ENCODE measurements around the gene ATP5MG. TPM values are rescaled to one million over a fixed set of nuclear protein-coding genes. Genes with fewer than 3 reads are reported as not detected.
"Not testable (repeated sequence)": the region's sequence is repeated elsewhere in the genome, so short reads cannot be mapped to it uniquely, and the experiment has no call there.

Gene ATP5MG
- total RNA-seq, result 43.4 and 56.4 TPM in 2 replicates

- DNase-seq (ENCODE audit: low read depth), result peak; percentile 83
Observed at GRCh38 chr11:118401151-118401879, at the start of gene ATP5MG. TSS of gene ATP5MG (plus strand) at chr11:118401606. CDS start at chr11:118401666, 60 bp downstream.

- peak; percentile 14 for DNase-seq (ENCODE audit: low read depth)
Observed at GRCh38 chr11:118353084-118353710, 48.2 kb upstream of the ATP5MG start.

- DNase-seq (ENCODE audit: low read depth), result no peak
Observed at GRCh38 chr11:118358071-118358470, 43.3 kb upstream of the ATP5MG start.

GRCh38 chr11:118359295-118359958, 42.0 kb upstream of the ATP5MG start, which contains the start of gene UBE4A:
TSS of gene UBE4A (plus strand) at chr11:118359600. CDS start at chr11:118365081, 5,481 bp downstream.
- DNase-seq (ENCODE audit: low read depth), result peak; percentile 83

GRCh38 chr11:118364956-118365615, 36.3 kb upstream of the ATP5MG start:
- DNase-seq (ENCODE audit: low read depth), result no peak

- DNase-seq (ENCODE audit: low read depth), result no peak
Observed at GRCh38 chr11:118366287-118366686, 35.1 kb upstream of the ATP5MG start.

- no peak for DNase-seq (ENCODE audit: low read depth)
Observed at GRCh38 chr11:118370774-118371173, 30.6 kb upstream of the ATP5MG start.

- no peak for DNase-seq (ENCODE audit: low read depth)
Observed at GRCh38 chr11:118373263-118373662, 28.1 kb upstream of the ATP5MG start.

- DNase-seq (ENCODE audit: low read depth), result no peak
Observed at GRCh38 chr11:118373871-118374270, 27.5 kb upstream of the ATP5MG start.

- no peak for DNase-seq (ENCODE audit: low read depth)
Observed at GRCh38 chr11:118374729-118375128, 26.7 kb upstream of the ATP5MG start.

- no peak for DNase-seq (ENCODE audit: low read depth)
Observed at GRCh38 chr11:118375978-118376377, 25.4 kb upstream of the ATP5MG start.

GRCh38 chr11:118379497-118379896, 21.9 kb upstream of the ATP5MG start:
- no peak for DNase-seq (ENCODE audit: low read depth)

- no peak for DNase-seq (ENCODE audit: low read depth)
Observed at GRCh38 chr11:118380571-118380970, 20.8 kb upstream of the ATP5MG start.

GRCh38 chr11:118382954-118383353, 18.5 kb upstream of the ATP5MG start:
- DNase-seq (ENCODE audit: low read depth), result no peak

- DNase-seq (ENCODE audit: low read depth), result no peak
Observed at GRCh38 chr11:118383657-118384056, 17.7 kb upstream of the ATP5MG start.

- DNase-seq (ENCODE audit: low read depth), result no peak
Observed at GRCh38 chr11:118396097-118396501, 5.3 kb upstream of the ATP5MG start.

- DNase-seq (ENCODE audit: low read depth), result no peak
Observed at GRCh38 chr11:118397448-118397847, 4.0 kb upstream of the ATP5MG start.

- DNase-seq (ENCODE audit: low read depth), result no peak
Observed at GRCh38 chr11:118398791-118399559, 2.4 kb upstream of the ATP5MG start.

- DNase-seq (ENCODE audit: low read depth), result peak; percentile 95
Observed at GRCh38 chr11:118401880-118402590, 629 bp downstream of the ATP5MG start.

- DNase-seq (ENCODE audit: low read depth), result not testable (repeated sequence)
Observed at GRCh38 chr11:118402594-118402993, 1.2 kb downstream of the ATP5MG start.

Measured in renal cortical epithelial cell (primary cell).